Astrocyte (in vitro differentiated cells and primary cell): ENCODE measurements around the gene CYP19A1.

Experiments used
- EZH2 ChIP-seq: IDR thresholded peaks from 2 replicates; pipeline ENCODE4 v1.6.1; 2012; ENCODE audit warnings: mild to moderate bottlenecking, low read length, inconsistent platforms; ENCODE audit not compliant: insufficient read depth
- TF ChIP-seq, protein P1 (sequence below): IDR thresholded peaks from 2 replicates; pipeline ENCODE4 v1.5.1; 2011; ENCODE audit warnings: low read depth, mild to moderate bottlenecking, inconsistent platforms, low read length, moderate library complexity; ENCODE audit not compliant: insufficient read depth

DNA sequence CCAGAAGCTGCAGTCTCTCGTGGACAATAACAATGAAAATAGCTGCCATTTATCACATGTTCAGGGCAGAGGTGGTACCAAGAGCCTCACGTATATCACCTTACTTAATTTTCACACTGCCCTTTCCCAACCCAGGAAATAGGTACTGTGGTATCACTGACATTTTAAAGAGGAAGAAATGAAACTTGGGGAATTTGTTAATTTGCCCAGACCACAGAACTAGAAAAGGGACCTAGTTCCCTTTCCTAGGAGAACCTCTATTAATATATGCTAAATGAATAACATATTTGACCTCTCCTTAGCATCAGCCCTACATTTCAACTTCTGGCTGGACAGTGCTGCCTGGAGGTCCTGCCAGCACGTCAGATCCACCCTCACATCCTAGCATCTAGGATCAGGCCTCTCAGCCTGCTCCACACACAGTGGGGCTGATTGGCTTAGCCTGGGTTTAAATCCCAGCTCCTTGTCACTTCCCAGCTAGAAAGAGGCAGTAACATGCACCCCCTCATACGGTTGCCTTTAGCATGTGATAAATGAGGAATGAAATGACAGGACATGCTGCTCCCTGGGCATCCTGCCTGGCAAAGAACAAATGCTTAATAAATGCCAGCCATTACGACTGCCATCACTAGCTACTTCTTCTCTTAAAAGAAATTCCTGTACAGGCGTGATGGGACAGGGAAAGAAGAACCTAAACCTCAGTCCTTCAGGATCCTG lies 148.6 kb downstream of the CYP19A1 start:
- TF ChIP-seq, protein P1, sequence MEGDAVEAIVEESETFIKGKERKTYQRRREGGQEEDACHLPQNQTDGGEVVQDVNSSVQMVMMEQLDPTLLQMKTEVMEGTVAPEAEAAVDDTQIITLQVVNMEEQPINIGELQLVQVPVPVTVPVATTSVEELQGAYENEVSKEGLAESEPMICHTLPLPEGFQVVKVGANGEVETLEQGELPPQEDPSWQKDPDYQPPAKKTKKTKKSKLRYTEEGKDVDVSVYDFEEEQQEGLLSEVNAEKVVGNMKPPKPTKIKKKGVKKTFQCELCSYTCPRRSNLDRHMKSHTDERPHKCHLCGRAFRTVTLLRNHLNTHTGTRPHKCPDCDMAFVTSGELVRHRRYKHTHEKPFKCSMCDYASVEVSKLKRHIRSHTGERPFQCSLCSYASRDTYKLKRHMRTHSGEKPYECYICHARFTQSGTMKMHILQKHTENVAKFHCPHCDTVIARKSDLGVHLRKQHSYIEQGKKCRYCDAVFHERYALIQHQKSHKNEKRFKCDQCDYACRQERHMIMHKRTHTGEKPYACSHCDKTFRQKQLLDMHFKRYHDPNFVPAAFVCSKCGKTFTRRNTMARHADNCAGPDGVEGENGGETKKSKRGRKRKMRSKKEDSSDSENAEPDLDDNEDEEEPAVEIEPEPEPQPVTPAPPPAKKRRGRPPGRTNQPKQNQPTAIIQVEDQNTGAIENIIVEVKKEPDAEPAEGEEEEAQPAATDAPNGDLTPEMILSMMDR, result no peak
- TF ChIP-seq EZH2, result no peak
